GM18873 (cell line): Measurements from ENCODE around the gene WDR74.
A peak's percentile ranks its signal among the peaks of the same experiment; 100 is the strongest.
"Not testable (repeated sequence)": the region's sequence is repeated elsewhere in the genome, so short reads cannot be mapped to it uniquely, and the experiment has no call there.

Experiments used
- ATAC-seq: cut with Tn5 transposase; IDR thresholded peaks from one replicate; pipeline ENCODE4 v1.9.1; 2021; ENCODE audit warnings: mild to moderate bottlenecking, moderate library complexity, moderate number of reproducible peaks; ENCODE audit not compliant: unreplicated experiment, low FRiP score

The WDR74 gene

GRCh38 chr11:62860835-62861563 lies 21.6 kb upstream of the WDR74 start:
- no peak for ATAC-seq

DNA sequence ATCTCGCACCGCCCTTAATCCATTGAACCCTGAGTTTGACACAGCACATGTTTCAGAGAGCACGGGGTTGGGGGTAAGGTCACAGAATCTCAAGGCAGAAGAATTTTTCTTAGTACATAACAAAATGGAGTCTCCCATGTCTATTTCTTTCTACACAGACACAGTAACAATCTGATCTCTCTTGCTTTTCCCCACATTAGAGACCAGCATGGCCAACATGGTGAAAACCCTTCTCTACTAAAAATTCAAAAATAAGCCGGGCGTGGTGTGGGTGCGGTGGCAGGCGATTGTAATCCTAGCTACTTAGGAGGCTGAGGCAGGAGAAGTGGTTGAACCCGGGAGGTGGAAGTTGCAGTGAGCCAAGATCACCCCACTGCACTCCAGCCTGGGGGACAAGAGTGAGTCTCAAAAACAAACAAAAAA lies 19.9 kb upstream of the WDR74 start:
- ATAC-seq, result not testable (repeated sequence)

GRCh38 chr11:62858201-62858600 lies 18.8 kb upstream of the WDR74 start:
- ATAC-seq, result no peak

DNA sequence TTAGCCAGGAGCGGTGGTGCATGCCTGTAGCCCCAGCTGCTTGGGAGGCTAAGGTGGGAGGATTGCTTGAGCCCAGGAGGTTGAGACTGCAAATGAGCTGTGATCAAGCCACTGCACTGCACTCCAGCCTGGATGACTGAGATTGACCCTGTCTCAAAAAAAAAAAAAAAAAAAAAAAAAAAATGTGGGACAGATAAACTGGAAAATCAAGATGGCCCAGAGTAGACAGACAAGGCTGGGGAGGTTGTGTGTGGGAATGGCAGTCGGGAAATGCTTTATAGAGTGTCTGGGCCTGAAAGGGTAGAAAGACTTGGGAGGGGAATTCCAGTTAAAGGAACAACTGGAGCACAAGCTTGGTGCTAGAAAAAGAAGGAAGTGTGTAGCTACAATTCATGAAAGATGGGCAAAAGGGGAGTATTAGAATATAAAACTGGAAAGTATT lies 18.2 kb upstream of the WDR74 start:
- no peak for ATAC-seq

DNA sequence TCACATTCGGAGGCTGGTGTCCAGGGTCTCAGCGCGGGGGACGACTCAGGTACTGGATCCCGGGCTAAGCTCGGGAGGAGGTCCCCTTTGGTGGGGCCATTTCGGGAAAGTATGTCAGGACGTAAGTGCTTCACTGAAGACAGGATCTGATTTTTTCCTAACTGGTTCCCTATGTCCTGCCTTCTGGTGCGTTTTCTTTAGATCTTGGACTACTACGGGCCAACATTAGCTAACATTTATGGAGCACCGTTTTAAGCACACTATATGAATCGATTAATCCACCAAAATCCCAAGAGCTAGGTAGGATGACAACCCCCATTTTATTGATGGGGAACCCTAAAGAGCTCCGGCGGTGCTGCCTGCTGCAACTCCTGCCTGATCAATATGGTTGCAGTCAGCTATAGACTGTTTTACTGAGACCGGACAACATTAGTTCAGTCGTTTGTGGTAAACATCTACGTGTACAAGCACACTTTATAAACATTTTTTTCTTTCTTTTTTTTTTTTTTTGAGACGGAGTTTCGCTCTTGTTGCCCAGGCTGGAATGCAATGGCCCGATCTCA lies 17.0 kb upstream of the WDR74 start:
- ATAC-seq, result no peak

DNA sequence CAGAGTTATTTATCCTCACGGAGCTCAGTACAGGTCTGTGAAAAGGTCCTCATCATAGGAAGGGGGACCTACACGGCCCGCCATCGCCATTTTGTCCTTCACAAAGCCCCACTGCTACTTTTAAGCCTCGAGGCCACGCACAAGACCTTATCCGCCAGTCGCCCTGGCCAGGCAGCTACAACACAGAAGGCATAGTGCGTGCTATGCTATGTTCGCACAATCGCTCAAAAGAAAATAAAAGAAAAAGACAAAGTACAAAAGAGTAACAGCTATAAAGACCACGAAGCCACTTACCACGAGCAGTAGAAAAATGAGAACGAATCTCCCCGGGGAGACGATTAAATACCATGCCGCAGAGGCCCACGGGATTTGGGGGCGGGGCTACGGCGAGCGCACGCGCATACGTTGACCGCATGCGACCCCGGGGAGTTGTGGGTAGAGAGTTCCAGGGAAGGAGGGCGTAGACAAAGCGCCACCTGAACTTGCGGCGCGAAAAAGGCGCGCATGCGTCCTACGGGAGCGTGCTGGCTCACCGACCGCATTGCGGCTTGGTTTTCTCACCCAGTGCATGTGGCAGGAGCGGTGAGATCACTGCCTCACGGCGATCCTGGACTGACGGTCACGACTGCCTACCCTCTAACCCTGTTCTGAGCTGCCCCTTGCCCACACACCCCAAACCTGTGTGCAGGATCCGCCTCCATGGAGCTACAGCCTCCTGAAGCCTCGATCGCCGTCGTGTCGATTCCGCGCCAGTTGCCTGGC lies 16.4 kb upstream of the WDR74 start:
- ATAC-seq, result peak; percentile 86

- no peak for ATAC-seq
Observed at GRCh38 chr11:62854825-62855570, 15.6 kb upstream of the WDR74 start.

GRCh38 chr11:62854013-62854824 lies 14.8 kb upstream of the WDR74 start:
- ATAC-seq, result no peak

GRCh38 chr11:62853279-62853965 lies 14.0 kb upstream of the WDR74 start:
- ATAC-seq, result no peak

DNA sequence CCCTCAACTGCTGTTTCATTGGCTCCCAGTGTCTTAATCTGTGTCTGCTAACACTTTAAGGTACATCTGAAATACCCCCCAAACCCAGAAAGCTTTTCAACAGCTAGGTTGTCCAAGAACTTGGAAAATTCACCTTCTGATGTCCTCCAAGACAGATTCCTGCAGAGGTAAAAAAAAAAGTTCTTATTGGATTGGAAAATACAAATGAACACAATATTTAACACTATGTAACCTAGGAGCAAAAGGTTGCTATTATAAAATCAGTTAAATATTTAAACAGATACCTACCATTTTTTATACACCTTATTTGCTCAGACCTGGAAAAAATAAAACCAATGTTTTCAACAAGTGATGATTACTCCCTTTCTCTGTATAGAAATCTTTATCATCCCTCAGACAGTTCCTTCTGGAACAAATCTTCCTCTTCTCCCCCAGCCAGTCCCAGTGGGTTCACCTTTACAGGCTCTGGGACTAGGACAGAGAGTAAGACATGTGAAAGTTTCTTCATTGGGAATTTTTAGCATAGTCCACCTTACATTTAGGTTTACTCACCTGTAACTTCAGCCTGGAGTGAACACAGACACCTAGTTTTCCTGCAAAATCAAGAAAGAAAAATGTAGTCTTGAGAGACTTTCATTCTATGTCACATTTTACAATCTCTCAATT lies 13.3 kb upstream of the WDR74 start:
- ATAC-seq, result no peak

DNA sequence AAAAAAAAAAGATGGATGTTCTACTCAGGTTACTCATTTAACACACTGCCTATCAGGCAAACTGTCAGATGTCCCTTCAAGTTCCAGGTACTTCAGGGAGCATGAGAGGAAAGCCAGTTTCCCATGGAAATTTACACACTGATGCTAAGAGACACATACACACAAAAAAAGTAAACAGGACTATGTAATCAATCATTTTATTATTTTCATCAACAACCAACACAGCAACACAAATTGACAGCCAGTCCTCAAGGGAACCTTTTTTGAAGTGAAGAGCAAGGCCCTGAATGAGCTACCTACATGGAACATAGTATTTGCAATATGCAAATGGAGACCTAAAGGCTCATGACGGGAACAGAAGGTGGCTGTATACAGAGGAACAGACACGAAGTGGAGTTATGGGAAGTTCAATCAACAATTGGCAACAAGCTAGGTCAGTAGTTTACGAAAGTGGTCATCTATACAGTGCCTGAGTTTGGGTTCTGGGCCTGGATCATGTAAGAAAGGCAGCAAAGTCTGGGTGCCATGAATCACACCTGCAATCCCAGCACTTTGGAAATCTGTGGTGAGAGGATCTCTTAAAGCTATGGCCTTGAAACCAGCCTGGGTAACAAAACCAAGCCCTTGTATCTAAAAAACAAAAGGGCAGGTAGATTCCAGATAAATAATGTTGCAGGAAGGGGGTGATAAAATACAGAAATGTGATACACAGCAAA lies 12.6 kb upstream of the WDR74 start:
- no peak for ATAC-seq

GRCh38 chr11:62850911-62851806 lies 11.8 kb upstream of the WDR74 start:
- no peak for ATAC-seq

DNA sequence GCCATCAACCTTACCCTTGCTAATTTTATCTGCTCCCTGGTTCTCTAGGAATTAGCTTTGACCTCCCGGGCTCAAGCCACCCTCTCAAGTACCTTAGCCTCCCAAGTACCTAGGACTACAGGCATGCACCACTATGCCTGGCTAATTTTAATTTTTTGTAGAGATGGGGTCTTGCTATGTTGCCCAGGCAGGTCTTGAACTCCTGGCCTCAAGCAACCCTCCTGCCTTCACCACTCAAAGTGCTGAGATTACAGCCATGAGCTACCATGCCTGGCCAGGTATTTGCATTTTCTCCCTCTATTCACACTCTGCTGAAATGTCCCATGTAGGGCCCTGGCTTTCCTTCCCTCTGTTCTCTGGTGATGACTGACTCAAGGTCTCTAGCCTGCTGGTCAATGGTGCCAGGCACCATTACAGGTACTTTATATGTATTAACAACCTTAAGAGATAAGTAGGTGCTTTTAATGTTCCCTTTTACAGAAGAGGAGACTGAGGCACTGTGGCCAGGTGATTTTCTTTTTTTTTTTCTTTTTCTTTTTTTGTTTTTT lies 8.5 kb upstream of the WDR74 start:
- no peak for ATAC-seq

- no peak for ATAC-seq
Observed at GRCh38 chr11:62846177-62846576, 6.8 kb upstream of the WDR74 start.

GRCh38 chr11:62844154-62844553 lies 4.8 kb upstream of the WDR74 start:
- ATAC-seq, result no peak

GRCh38 chr11:62843466-62843865 lies 4.1 kb upstream of the WDR74 start:
- no peak for ATAC-seq

DNA sequence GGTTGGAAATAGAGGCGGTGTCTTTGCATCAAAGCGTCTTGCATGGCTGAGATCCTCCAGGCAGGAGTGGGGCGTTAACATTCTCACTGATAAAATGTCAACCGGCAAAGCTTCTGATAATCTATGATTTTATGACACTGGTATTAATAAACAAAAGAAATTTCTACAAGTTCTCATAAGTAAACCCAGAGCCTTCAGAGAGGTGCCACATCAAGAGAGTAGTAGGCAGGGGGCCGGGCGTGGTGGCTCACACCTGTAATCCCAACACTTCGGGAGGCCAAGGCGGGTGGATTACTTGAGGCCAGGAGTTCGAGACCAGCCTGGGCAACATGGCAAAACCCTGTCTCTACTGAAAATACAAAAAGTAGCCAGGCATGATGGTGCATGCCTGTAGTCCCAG lies 3.5 kb upstream of the WDR74 start:
- ATAC-seq, result not testable (repeated sequence)
